ENCODE measurements around the gene ADAM22.

- TF ChIP-seq, protein P1, sequence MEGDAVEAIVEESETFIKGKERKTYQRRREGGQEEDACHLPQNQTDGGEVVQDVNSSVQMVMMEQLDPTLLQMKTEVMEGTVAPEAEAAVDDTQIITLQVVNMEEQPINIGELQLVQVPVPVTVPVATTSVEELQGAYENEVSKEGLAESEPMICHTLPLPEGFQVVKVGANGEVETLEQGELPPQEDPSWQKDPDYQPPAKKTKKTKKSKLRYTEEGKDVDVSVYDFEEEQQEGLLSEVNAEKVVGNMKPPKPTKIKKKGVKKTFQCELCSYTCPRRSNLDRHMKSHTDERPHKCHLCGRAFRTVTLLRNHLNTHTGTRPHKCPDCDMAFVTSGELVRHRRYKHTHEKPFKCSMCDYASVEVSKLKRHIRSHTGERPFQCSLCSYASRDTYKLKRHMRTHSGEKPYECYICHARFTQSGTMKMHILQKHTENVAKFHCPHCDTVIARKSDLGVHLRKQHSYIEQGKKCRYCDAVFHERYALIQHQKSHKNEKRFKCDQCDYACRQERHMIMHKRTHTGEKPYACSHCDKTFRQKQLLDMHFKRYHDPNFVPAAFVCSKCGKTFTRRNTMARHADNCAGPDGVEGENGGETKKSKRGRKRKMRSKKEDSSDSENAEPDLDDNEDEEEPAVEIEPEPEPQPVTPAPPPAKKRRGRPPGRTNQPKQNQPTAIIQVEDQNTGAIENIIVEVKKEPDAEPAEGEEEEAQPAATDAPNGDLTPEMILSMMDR (conservative IDR thresholded peaks at IDR 0.05 in 1 of 2, IDR thresholded peaks at IDR 0.05 in 1 of 2; ENCODE audit: low read depth in 1 of 2, low read length in 2 of 2), result no peak
- TF ChIP-seq EZH2 (IDR thresholded peaks at IDR 0.05; ENCODE audit: low read length, missing control alignments), result no peak
Measured at GRCh38 chr7:88018501-88018900, 84.5 kb downstream of the ADAM22 start.
